ENCODE results near the gene KEAP1.

The KEAP1 gene

GRCh38 chr19:10514211-10515145 lies 11.3 kb upstream of the KEAP1 start:
- H3K4me3 ChIP-seq (ENCODE audit: low read depth, low read length) = no peak overlapping the region
- DNase-seq (ENCODE audit: low read depth) = no peak
- no peak for TF ChIP-seq CTCF (IDR thresholded peaks at IDR 0.05; ENCODE audit: low read depth, low read length)
- TF ChIP-seq, protein P1, sequence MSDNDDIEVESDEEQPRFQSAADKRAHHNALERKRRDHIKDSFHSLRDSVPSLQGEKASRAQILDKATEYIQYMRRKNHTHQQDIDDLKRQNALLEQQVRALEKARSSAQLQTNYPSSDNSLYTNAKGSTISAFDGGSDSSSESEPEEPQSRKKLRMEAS (IDR thresholded peaks at IDR 0.05; ENCODE audit: low read depth, low read length) = no peak
- no peak for TF ChIP-seq POLR2A (IDR thresholded peaks at IDR 0.05; ENCODE audit: extremely low read depth, insufficient read length)
- no peak for TF ChIP-seq MYC (IDR thresholded peaks at IDR 0.05; ENCODE audit: low read depth, low read length)

DNA sequence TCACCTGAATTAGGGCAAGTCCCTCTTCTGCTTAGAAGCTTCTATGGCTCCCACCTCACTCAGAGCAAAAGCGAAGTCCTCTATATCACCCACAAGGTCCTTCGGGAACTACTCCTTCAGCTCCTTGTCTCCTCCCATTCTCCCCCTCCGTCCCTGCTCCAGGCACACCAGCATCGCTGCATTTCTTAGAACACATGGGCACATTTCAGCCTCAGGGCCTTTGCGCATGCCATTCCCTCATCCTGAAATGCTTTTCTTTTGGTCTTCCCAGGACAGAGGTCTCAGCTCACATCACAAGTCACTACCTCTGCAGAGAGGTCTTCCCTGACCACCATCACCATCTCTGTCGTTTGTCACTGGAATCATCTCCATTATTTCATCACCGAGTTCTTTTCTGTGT lies 10.1 kb upstream of the KEAP1 start:
- no peak overlapping the region for H3K4me3 ChIP-seq (ENCODE audit: low read depth, low read length)
- no peak for TF ChIP-seq POLR2A (IDR thresholded peaks at IDR 0.05; ENCODE audit: extremely low read depth, insufficient read length)
- no peak for TF ChIP-seq MYC (IDR thresholded peaks at IDR 0.05; ENCODE audit: low read depth, low read length)
- no peak for TF ChIP-seq CTCF (IDR thresholded peaks at IDR 0.05; ENCODE audit: low read depth, low read length)
- TF ChIP-seq, protein P1 (IDR thresholded peaks at IDR 0.05; ENCODE audit: low read depth, low read length) = no peak
- no peak for DNase-seq (ENCODE audit: low read depth)

GRCh38 chr19:10510301-10510802 lies 7.2 kb upstream of the KEAP1 start:
- peak; percentile 67 for DNase-seq (ENCODE audit: low read depth)
- peak; percentile 100 for TF ChIP-seq CTCF (IDR thresholded peaks at IDR 0.05; ENCODE audit: low read depth, low read length)
- TF ChIP-seq, protein P1 (IDR thresholded peaks at IDR 0.05; ENCODE audit: low read depth, low read length) = no peak
- TF ChIP-seq POLR2A (IDR thresholded peaks at IDR 0.05; ENCODE audit: extremely low read depth, insufficient read length) = no peak
- TF ChIP-seq MYC (IDR thresholded peaks at IDR 0.05; ENCODE audit: low read depth, low read length) = no peak

GRCh38 chr19:10508707-10509106 lies 5.6 kb upstream of the KEAP1 start:
- TF ChIP-seq, protein P1 (IDR thresholded peaks at IDR 0.05; ENCODE audit: low read depth, low read length) = no peak
- TF ChIP-seq MYC (IDR thresholded peaks at IDR 0.05; ENCODE audit: low read depth, low read length) = no peak
- TF ChIP-seq CTCF (IDR thresholded peaks at IDR 0.05; ENCODE audit: low read depth, low read length) = no peak
- DNase-seq (ENCODE audit: low read depth) = no peak
- H3K4me3 ChIP-seq (ENCODE audit: low read depth, low read length) = no peak overlapping the region

More at GRCh38 chr19:10510301-10510802, 7.2 kb upstream of the KEAP1 start:
- H3K4me3 ChIP-seq (ENCODE audit: low read depth, low read length) = no peak overlapping the region

- no peak for TF ChIP-seq MYC (IDR thresholded peaks at IDR 0.05; ENCODE audit: low read depth, low read length)
- TF ChIP-seq POLR2A (IDR thresholded peaks at IDR 0.05; ENCODE audit: extremely low read depth, insufficient read length) = no peak
- no peak for TF ChIP-seq CTCF (IDR thresholded peaks at IDR 0.05; ENCODE audit: low read depth, low read length)
- TF ChIP-seq, protein P1 (IDR thresholded peaks at IDR 0.05; ENCODE audit: low read depth, low read length) = no peak
- no peak for DNase-seq (ENCODE audit: low read depth)
- H3K4me3 ChIP-seq (ENCODE audit: low read depth, low read length) = no peak overlapping the region
Measured at GRCh38 chr19:10508036-10508435, 4.9 kb upstream of the KEAP1 start.

Data from NB4 (cell line).